SK-N-SH treated with all-trans-retinoic acid at 6 μM for 48 hours (cell line): ENCODE measurements around the gene GNAQ.

Experiments used
- ATAC-seq: fragments of 200-7000 bp; cut with Tn5 transposase; 3 replicates; pipeline ENCODE4 v1.9.1; 2020; ENCODE audit warnings: mild to moderate bottlenecking, moderate library complexity
- ARNTL ChIP-seq: fragments of 450-650 bp; formaldehyde crosslinking; IDR thresholded peaks from 2 replicates; pipeline ENCODE4 v1.5.0; 2020; ENCODE audit warnings: low read depth, mild to moderate bottlenecking, moderate library complexity, borderline replicate concordance
- BACH2 ChIP-seq: fragments of 250-450 bp; sonication (Bioruptor Pico); IDR thresholded peaks from 2 replicates; pipeline ENCODE4 v1.9.0; 2021; ENCODE audit warnings: mild to moderate bottlenecking, borderline replicate concordance
- CREB5 ChIP-seq: fragments of 250-450 bp; sonication (Bioruptor Pico); IDR thresholded peaks from 2 replicates; pipeline ENCODE4 v1.5.1; 2020; ENCODE audit warnings: low read depth, mild to moderate bottlenecking, moderate library complexity
- CSDC2 ChIP-seq: fragments of 250-450 bp; sonication (Bioruptor Pico); IDR thresholded peaks from 2 replicates; pipeline ENCODE4 v1.5.0; 2020; ENCODE audit warnings: mild to moderate bottlenecking, moderate library complexity
- CSRNP3 ChIP-seq: fragments of 250-450 bp; sonication (Bioruptor Pico); IDR thresholded peaks from 2 replicates; pipeline ENCODE4 v1.5.1; 2021; ENCODE audit warnings: mild to moderate bottlenecking, moderate library complexity
- ESRRG ChIP-seq: fragments of 250-450 bp; sonication (Bioruptor Pico); IDR thresholded peaks from 2 replicates; pipeline ENCODE4 v1.6.1; 2021; ENCODE audit warnings: mild to moderate bottlenecking
- GLIS3 ChIP-seq: fragments of 250-450 bp; sonication (Bioruptor Pico); IDR thresholded peaks from 2 replicates; pipeline ENCODE4 v1.5.0; 2020; ENCODE audit warnings: mild to moderate bottlenecking, moderate library complexity
- ISL1 ChIP-seq: fragments of 250-450 bp; sonication (Bioruptor Pico); IDR thresholded peaks from 2 replicates; pipeline ENCODE4 v2.1.2; 2022; ENCODE audit warnings: mild to moderate bottlenecking, moderate library complexity
- OSR1 ChIP-seq: fragments of 250-450 bp; sonication (Bioruptor Pico); IDR thresholded peaks from 2 replicates; pipeline ENCODE4 v1.8.0; 2022; ENCODE audit warnings: moderate library complexity, mild to moderate bottlenecking, inconsistent platforms
- PATZ1 ChIP-seq: fragments of 250-450 bp; sonication (Bioruptor Pico); IDR thresholded peaks from 2 replicates; pipeline ENCODE4 v1.8.0; 2020; ENCODE audit warnings: mild to moderate bottlenecking, moderate library complexity, borderline replicate concordance
- POU6F1 ChIP-seq: fragments of 250-450 bp; sonication (Bioruptor Pico); IDR thresholded peaks from 2 replicates; pipeline ENCODE4 v1.8.0; 2021; ENCODE audit warnings: low read depth, mild to moderate bottlenecking, moderate library complexity, borderline replicate concordance
- PPARA ChIP-seq: fragments of 250-450 bp; sonication (Bioruptor Pico); IDR thresholded peaks from 2 replicates; pipeline ENCODE4 v1.5.0; 2020; ENCODE audit warnings: mild to moderate bottlenecking, borderline replicate concordance
- RARB ChIP-seq: fragments of 250-450 bp; sonication (Bioruptor Pico); IDR thresholded peaks from 2 replicates; pipeline ENCODE4 v1.8.0; 2021; ENCODE audit warnings: mild to moderate bottlenecking, moderate library complexity
- SNAI2 ChIP-seq: fragments of 250-450 bp; sonication (Bioruptor Pico); IDR thresholded peaks from 2 replicates; pipeline ENCODE4 v1.5.0; 2020; ENCODE audit warnings: mild to moderate bottlenecking, moderate library complexity
- TCF4 ChIP-seq: fragments of 250-450 bp; sonication (Bioruptor Pico); IDR thresholded peaks from 2 replicates; pipeline ENCODE4 v1.8.0; 2021; ENCODE audit warnings: mild to moderate bottlenecking, moderate library complexity, borderline replicate concordance
- TOX ChIP-seq: fragments of 250-450 bp; sonication (Bioruptor Pico); IDR thresholded peaks from 2 replicates; pipeline ENCODE4 v1.8.0; 2021; ENCODE audit warnings: mild to moderate bottlenecking, moderate library complexity, borderline replicate concordance
- TSHZ2 ChIP-seq: fragments of 250-450 bp; sonication (Bioruptor Pico); IDR thresholded peaks from 2 replicates; pipeline ENCODE4 v1.5.0; 2020; ENCODE audit warnings: mild to moderate bottlenecking, moderate library complexity
- ZC3H10 ChIP-seq: fragments of 250-450 bp; sonication (Bioruptor Pico); IDR thresholded peaks from 2 replicates; pipeline ENCODE4 v1.5.1; 2021; ENCODE audit warnings: mild to moderate bottlenecking, moderate library complexity
- ZFP3 ChIP-seq: fragments of 250-450 bp; sonication (Bioruptor Pico); IDR thresholded peaks from 2 replicates; pipeline ENCODE4 v1.5.0; 2020; ENCODE audit warnings: mild to moderate bottlenecking, moderate library complexity
- ZFP30 ChIP-seq: fragments of 450-650 bp; formaldehyde crosslinking; IDR thresholded peaks from 2 replicates; pipeline ENCODE4 v1.5.0; 2022; ENCODE audit warnings: mild to moderate bottlenecking, moderate library complexity
- ZNF565 ChIP-seq: fragments of 450-650 bp; formaldehyde crosslinking; conservative IDR thresholded peaks from 2 replicates; pipeline ENCODE4 v1.5.0; 2020; ENCODE audit warnings: low read depth, mild to moderate bottlenecking, moderate library complexity
- ZNF70 ChIP-seq: fragments of 450-650 bp; formaldehyde crosslinking; IDR thresholded peaks from 2 replicates; pipeline ENCODE4 v1.5.0; 2020; ENCODE audit warnings: mild to moderate bottlenecking, moderate library complexity
- ZNF8 ChIP-seq: fragments of 450-650 bp; formaldehyde crosslinking; IDR thresholded peaks from 2 replicates; pipeline ENCODE4 v1.5.0; 2020; ENCODE audit warnings: mild to moderate bottlenecking, moderate library complexity

Gene GNAQ

GRCh38 chr9:78031444-78031892 lies at the start of gene GNAQ:
Gene GNAQ, minus strand, starts transcription at chr9:78031811. Its CDS starts 576 bp downstream, at chr9:78031235.
- ATAC-seq = no peak
- TF ChIP-seq CSDC2 (CRISPR knock-in tag) (no peak), BACH2 (CRISPR knock-in tag) (no peak), SNAI2 (CRISPR knock-in tag) (no peak), PPARA (no peak), CSRNP3 (CRISPR knock-in tag) (no peak), ISL1 (CRISPR knock-in tag) (no peak), TOX (CRISPR knock-in tag) (no peak), ZFP3 (CRISPR knock-in tag) (no peak), ZFP30 (CRISPR knock-in tag) (no peak), ZNF565 (no peak), ZC3H10 (no peak), PATZ1 (no peak), ZNF8 (CRISPR knock-in tag) (no peak), ZNF70 (no peak), OSR1 (CRISPR knock-in tag) (no peak), ARNTL (no peak), TSHZ2 (CRISPR knock-in tag) (no peak), RARB (CRISPR knock-in tag) (no peak)

GRCh38 chr9:78074385-78075291 lies 43.0 kb upstream of the GNAQ start:
- no peak for TF ChIP-seq RARB (CRISPR knock-in tag)
- no peak for TF ChIP-seq CREB5 (CRISPR knock-in tag)
- no peak for TF ChIP-seq TOX (CRISPR knock-in tag)
- no peak for TF ChIP-seq TCF4 (CRISPR knock-in tag)
- no peak for TF ChIP-seq ZNF8 (CRISPR knock-in tag)
- TF ChIP-seq PATZ1 = no peak
- no peak for TF ChIP-seq GLIS3 (CRISPR knock-in tag)
- no peak for TF ChIP-seq ZNF565
- no peak for TF ChIP-seq SNAI2 (CRISPR knock-in tag)
- no peak for TF ChIP-seq ESRRG (CRISPR knock-in tag)
- TF ChIP-seq CSRNP3 (CRISPR knock-in tag) = no peak
- TF ChIP-seq ZFP30 (CRISPR knock-in tag) = no peak
- no peak for TF ChIP-seq POU6F1 (CRISPR knock-in tag)
- TF ChIP-seq ZNF70 = no peak
- no peak for ATAC-seq
